Prostate gland (tissue), 2 donors: ENCODE data around the gene NANOG.

Source experiments
- POLR2A ChIP-seq: fragments of 450-650 bp; IDR thresholded peaks from one replicate; pipeline ENCODE4 v1.6.1; 2016; ENCODE audit warnings: antibody characterized with exemption, mild to moderate bottlenecking
- POLR2AphosphoS5 ChIP-seq: sonication (generic); formaldehyde crosslinking; IDR thresholded peaks from one replicate; pipeline ENCODE4 v1.6.1; 2017; ENCODE audit warnings: antibody characterized with exemption
- TF ChIP-seq, protein P1 (sequence below), 4 experiments: fragments of 200-600 bp in 2 of 4; fragments of 450-650 bp in 2 of 4; sonication (generic) in 2 of 4; IDR thresholded peaks; 1 replicate in 3 of 4; 2 replicates in 1 of 4; pipeline ENCODE4 v1.5.1; 2016 to 2019; ENCODE audit warnings: antibody characterized with exemption in 4 of 4, mild to moderate bottlenecking in 2 of 4, moderate library complexity in 2 of 4

DNA sequence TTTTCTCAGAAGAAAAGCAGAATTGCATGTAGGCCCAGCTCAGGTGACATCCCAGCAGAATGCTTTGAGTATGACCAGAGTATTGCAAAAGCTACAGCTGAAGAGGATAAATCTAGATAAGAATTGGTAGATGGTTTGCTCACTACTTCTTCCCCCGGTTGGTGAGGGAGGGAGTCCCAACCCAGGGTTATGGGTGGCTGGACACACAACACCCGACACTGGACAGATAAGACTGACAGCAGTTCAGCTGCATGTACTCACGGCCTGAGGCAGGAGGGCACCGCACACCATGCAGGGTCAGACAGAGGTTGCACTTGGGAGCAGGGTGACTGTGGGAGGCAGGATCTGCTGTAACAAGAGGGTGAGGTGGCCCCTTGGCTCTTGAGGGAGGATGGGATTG lies 40.4 kb upstream of the NANOG start:
- TF ChIP-seq, protein P1, sequence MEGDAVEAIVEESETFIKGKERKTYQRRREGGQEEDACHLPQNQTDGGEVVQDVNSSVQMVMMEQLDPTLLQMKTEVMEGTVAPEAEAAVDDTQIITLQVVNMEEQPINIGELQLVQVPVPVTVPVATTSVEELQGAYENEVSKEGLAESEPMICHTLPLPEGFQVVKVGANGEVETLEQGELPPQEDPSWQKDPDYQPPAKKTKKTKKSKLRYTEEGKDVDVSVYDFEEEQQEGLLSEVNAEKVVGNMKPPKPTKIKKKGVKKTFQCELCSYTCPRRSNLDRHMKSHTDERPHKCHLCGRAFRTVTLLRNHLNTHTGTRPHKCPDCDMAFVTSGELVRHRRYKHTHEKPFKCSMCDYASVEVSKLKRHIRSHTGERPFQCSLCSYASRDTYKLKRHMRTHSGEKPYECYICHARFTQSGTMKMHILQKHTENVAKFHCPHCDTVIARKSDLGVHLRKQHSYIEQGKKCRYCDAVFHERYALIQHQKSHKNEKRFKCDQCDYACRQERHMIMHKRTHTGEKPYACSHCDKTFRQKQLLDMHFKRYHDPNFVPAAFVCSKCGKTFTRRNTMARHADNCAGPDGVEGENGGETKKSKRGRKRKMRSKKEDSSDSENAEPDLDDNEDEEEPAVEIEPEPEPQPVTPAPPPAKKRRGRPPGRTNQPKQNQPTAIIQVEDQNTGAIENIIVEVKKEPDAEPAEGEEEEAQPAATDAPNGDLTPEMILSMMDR (IDR thresholded peaks at IDR 0.05) = no peak
- TF ChIP-seq POLR2A = no peak
- TF ChIP-seq POLR2AphosphoS5 = no peak
